Measurements from ENCODE around the gene ACOX1. TPM values are rescaled to one million over a fixed set of nuclear protein-coding genes. Genes with fewer than 3 reads are reported as not detected.

Gene ACOX1
- total and polyA plus RNA-seq, 2 donors (not counting 1 experiment from before 2014, with no cell fraction given): 6.6 to 31.2 TPM

DNA sequence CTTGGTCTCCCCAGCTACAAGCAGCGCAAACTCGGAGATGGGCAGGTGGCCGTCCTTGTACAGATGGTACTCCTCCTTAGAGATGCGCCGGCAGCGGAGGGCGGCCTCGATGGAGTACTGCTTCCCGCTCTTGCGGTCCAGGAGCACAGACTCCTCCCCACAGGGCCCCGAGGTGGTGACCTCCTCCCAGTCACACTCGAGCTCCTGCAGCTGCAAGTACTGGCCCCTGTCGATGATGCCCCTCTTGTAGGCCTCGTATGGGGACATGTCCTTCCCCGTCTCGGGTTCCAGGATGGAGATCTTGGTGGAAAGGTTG is 28.8 kb upstream of the ACOX1 start:
- intact Hi-C loops (cut with micrococcal nuclease): loop anchor here (10.0 kb wide), 2 partner anchors 163 to 253 kb away; partner anchors contain the start of gene UNC13D
- TF ChIP-seq, protein P1, sequence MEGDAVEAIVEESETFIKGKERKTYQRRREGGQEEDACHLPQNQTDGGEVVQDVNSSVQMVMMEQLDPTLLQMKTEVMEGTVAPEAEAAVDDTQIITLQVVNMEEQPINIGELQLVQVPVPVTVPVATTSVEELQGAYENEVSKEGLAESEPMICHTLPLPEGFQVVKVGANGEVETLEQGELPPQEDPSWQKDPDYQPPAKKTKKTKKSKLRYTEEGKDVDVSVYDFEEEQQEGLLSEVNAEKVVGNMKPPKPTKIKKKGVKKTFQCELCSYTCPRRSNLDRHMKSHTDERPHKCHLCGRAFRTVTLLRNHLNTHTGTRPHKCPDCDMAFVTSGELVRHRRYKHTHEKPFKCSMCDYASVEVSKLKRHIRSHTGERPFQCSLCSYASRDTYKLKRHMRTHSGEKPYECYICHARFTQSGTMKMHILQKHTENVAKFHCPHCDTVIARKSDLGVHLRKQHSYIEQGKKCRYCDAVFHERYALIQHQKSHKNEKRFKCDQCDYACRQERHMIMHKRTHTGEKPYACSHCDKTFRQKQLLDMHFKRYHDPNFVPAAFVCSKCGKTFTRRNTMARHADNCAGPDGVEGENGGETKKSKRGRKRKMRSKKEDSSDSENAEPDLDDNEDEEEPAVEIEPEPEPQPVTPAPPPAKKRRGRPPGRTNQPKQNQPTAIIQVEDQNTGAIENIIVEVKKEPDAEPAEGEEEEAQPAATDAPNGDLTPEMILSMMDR (IDR thresholded peaks at IDR 0.05): no peak
- TF ChIP-seq EZH2 (IDR thresholded peaks at IDR 0.05; ENCODE audit: borderline replicate concordance, insufficient read depth, low read depth, low read length, poor library complexity, severe bottlenecking): no peak
- H3K4me3 ChIP-seq (ENCODE audit: control extremely low read depth in 1 of 5, extremely low read depth in 1 of 5, insufficient read depth in 1 of 5, low read depth in 2 of 5, low read length in 4 of 5): no peak overlapping the region
- H3K79me2 ChIP-seq (ENCODE audit: control insufficient read depth, insufficient read depth, low read length): no peaks in the 10 kb centered on the region
- no peaks in the 10 kb centered on the region for H4K20me1 ChIP-seq (ENCODE audit: control insufficient read depth, insufficient read depth, low read length, poor library complexity, severe bottlenecking)
- Mint-ChIP-seq H3K27ac (no peak overlapping the region), H3K4me1 (no peaks in the 10 kb centered on the region), H3K4me3 (no peak overlapping the region), H3K9me3 (ENCODE audit: insufficient read depth) (no peaks in the 10 kb centered on the region), H3K27me3 (no peaks in the 10 kb centered on the region)
- no peak overlapping the region for H3K4me2 ChIP-seq (replicated peaks; ENCODE audit: low read depth, low read length, poor library complexity, severe bottlenecking)
- H2AFZ ChIP-seq (ENCODE audit: insufficient read depth, low read depth, low read length, poor library complexity, severe bottlenecking): no peak overlapping the region
- H3K36me3 ChIP-seq (replicated peaks in 1 of 2; ENCODE audit: control extremely low read depth in 1 of 2, control insufficient read depth in 1 of 2, extremely low read depth in 1 of 2, insufficient read depth in 2 of 2, low read length in 1 of 2): no peaks in the 10 kb centered on the region
- no peaks in the 10 kb centered on the region for H3K27me3 ChIP-seq (replicated peaks in 1 of 4; ENCODE audit: control extremely low read depth in 1 of 4, control insufficient read depth in 3 of 4, insufficient read depth in 4 of 4, low read length in 3 of 4)
- peaks cover 0 to 3% of the 10 kb centered on the region in 2 donors for H3K4me1 ChIP-seq (ENCODE audit: control insufficient read depth in 2 of 2, insufficient read depth in 2 of 2, low read length in 2 of 2)
- no peak for ATAC-seq (ENCODE audit: low read depth)
- no peak overlapping the region for H3K27ac ChIP-seq (ENCODE audit: low read length in 2 of 2)
- ChIA-PET CTCF (interaction anchor here (0.7 to 5.5 kb wide), 5 partner anchors 9 to 102 kb away, joined by 4 to 35 read pairs (median 8); partner anchors contain the start of gene MRPL38), POLR2A (no interaction called here)
- H3K9ac ChIP-seq (ENCODE audit: low read length): no peak overlapping the region
- DNase-seq: no peak
- WGBS (ENCODE audit: insufficient coverage): 94% methylated on average over 16 of the region's 16 CpGs
- H3K9me3 ChIP-seq (ENCODE audit: control extremely low read depth in 1 of 3, control insufficient read depth in 2 of 3, insufficient read depth in 1 of 3, low read length in 2 of 3): no peaks in the 10 kb centered on the region

DNA sequence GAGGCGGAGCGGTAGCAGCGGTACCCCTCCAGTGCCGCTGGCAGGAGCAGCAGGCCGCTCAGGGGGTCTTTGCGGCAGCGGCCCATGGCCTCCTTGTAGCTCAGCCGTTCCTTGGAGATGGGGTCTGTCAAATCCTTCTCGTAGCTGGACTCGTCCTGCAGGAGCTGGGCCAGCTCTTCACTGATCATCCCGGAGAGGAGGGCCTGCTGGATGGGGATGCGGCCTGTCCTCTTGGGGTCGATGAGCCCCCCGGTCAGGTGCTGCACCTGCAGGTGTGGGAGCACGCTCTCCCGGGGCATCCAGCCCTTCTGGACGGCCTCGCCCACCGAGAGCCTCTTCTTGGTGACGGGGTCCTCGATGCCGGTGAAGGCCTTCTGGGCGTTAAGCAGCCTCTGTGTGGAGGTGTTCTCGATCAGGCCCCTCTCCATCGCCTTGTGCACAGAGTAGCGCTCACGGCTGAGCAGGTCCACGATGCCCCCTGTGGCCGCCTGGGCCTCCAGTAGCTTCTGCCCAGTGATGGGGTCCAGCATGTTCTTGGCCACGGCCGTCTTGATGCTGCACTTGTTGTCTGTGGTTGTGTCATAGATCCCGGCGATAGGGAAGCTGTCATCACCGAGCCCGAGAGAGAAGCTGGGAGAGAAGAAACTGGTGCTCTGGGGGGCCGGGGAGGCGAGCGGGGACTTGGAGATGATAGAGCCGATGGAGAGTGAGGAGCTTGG is 28.3 kb upstream of the ACOX1 start:
- ATAC-seq (ENCODE audit: low read depth) (no peak), DNase-seq (no peak)
- POLR2A ChIA-PET: no interaction called here
- no peak overlapping the region for H3K27ac ChIP-seq (ENCODE audit: low read length in 2 of 2)
- intact Hi-C loops (cut with micrococcal nuclease): loop anchor here (10.0 kb wide), 2 partner anchors 162 to 252 kb away; partner anchors contain the start of gene UNC13D
- Mint-ChIP-seq H3K9me3 (ENCODE audit: insufficient read depth) (no peaks in the 10 kb centered on the region), H3K27me3 (no peaks in the 10 kb centered on the region), H3K4me3 (no peak overlapping the region), H3K27ac (no peak overlapping the region), H3K4me1 (no peaks in the 10 kb centered on the region)
- no peak overlapping the region for H2AFZ ChIP-seq (ENCODE audit: insufficient read depth, low read depth, low read length, poor library complexity, severe bottlenecking)
- H3K9ac ChIP-seq (ENCODE audit: low read length): no peak overlapping the region
- TF ChIP-seq EZH2 (IDR thresholded peaks at IDR 0.05; ENCODE audit: borderline replicate concordance, insufficient read depth, low read depth, low read length, poor library complexity, severe bottlenecking): no peak
- TF ChIP-seq, protein P1 (IDR thresholded peaks at IDR 0.05): no peak
- peaks cover 0 to 3% of the 10 kb centered on the region in 2 donors for H3K4me1 ChIP-seq (ENCODE audit: control insufficient read depth in 2 of 2, insufficient read depth in 2 of 2, low read length in 2 of 2)
- H3K4me2 ChIP-seq (replicated peaks; ENCODE audit: low read depth, low read length, poor library complexity, severe bottlenecking): no peak overlapping the region
- H3K79me2 ChIP-seq (ENCODE audit: control insufficient read depth, insufficient read depth, low read length): no peaks in the 10 kb centered on the region
- H3K36me3 ChIP-seq (replicated peaks in 1 of 2; ENCODE audit: control extremely low read depth in 1 of 2, control insufficient read depth in 1 of 2, extremely low read depth in 1 of 2, insufficient read depth in 2 of 2, low read length in 1 of 2): no peaks in the 10 kb centered on the region
- no peaks in the 10 kb centered on the region for H4K20me1 ChIP-seq (ENCODE audit: control insufficient read depth, insufficient read depth, low read length, poor library complexity, severe bottlenecking)
- CTCF ChIA-PET: interaction anchor here (0.7 to 5.5 kb wide), 4 partner anchors 8 to 101 kb away, joined by 4 to 35 read pairs (median 8); partner anchors contain the start of gene MRPL38
- H3K9me3 ChIP-seq (ENCODE audit: control extremely low read depth in 1 of 3, control insufficient read depth in 2 of 3, insufficient read depth in 1 of 3, low read length in 2 of 3): no peaks in the 10 kb centered on the region
- H3K4me3 ChIP-seq (ENCODE audit: control extremely low read depth in 1 of 5, extremely low read depth in 1 of 5, insufficient read depth in 1 of 5, low read depth in 2 of 5, low read length in 4 of 5): no peak overlapping the region
- WGBS (ENCODE audit: insufficient coverage): 96% methylated on average over 39 of the region's 39 CpGs
- H3K27me3 ChIP-seq (replicated peaks in 1 of 4; ENCODE audit: control extremely low read depth in 1 of 4, control insufficient read depth in 3 of 4, insufficient read depth in 4 of 4, low read length in 3 of 4): no peaks in the 10 kb centered on the region
